Activated CD4-positive, CD25-positive, alpha-beta regulatory T cell treated with anti-CD3 and anti-CD28 coated beads, Interleukin-2, amount 50 U/mL, for 24 hours (primary cell): Measurements from ENCODE around the gene EPM2AIP1.
A peak's percentile ranks its signal among the peaks of the same experiment; 100 is the strongest.
"Not testable (repeated sequence)": the region's sequence is repeated elsewhere in the genome, so short reads cannot be mapped to it uniquely, and the experiment has no call there.

ENCODE experiments used
- ATAC-seq, 2 donors: fragments of 150-1000 bp; cut with Tn5 transposase; one replicate each; pipeline ENCODE4 v1.10.0; 2021; ENCODE audit warnings: mild to moderate bottlenecking in 1 of 2, moderate library complexity in 1 of 2

Gene EPM2AIP1

DNA sequence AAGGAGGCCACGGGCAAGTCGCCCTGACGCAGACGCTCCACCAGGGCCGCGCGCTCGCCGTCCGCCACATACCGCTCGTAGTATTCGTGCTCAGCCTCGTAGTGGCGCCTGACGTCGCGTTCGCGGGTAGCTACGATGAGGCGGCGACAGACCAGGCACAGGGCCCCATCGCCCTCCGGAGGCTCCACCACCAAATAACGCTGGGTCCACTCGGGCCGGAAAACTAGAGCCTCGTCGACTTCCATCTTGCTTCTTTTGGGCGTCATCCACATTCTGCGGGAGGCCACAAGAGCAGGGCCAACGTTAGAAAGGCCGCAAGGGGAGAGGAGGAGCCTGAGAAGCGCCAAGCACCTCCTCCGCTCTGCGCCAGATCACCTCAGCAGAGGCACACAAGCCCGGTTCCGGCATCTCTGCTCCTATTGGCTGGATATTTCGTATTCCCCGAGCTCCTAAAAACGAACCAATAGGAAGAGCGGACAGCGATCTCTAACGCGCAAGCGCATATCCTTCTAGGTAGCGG lies at the start of gene EPM2AIP1:
Gene EPM2AIP1, minus strand, starts transcription at position 326 of the 520 bp plus-strand sequence. Its CDS starts 54 bp downstream, at position 272.
- peak; percentile 87 to 90 for ATAC-seq

DNA sequence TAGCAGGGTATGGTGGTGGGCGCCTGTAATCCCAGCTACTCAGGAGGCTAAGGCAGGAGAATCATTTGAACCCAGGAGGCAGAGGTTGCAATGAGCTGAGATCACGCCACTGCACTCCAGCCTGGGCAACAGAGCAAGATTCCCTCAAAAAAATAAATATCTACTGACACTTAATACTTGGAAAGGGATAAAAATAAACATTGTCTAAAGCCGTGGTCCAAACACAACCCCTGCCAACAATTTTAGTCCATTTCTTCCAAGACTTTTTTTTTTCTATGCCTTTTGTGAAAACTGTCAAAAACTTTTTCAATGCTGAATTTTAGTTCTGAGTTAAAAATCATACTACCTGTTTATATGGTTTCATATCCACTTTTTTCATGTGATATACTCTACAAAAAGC lies 49.8 kb upstream of the EPM2AIP1 start:
- not testable (repeated sequence) for ATAC-seq

DNA sequence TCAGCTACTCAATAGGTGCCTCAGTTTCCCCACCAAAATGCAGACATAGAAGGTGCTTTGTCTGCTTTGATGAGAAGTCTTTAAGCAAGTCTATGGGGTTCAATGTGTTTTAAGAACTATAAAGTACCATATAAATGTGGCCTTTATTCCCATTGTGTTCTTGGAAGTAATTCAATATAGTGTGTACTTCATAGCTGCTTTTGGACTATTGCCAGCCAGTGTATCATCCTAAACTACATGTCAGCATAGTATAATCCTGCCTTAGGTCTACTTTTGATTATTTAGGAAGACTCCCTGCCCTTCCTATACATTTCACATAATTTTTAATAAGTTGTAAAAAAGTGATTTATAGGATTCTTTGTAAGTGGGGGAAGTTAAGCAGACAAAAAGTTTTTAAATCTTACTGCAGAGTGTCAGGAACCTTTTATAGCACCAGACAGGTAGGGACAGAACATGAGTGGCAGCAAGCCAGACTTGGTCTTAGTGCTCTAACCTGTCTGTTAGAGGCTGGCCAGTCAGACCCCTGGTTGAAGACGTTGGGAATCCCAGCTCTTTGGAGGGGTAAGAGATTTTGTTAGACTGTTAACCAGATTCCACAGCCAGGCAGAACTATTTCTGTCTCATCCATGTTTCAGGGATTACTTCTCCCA lies 48.7 kb upstream of the EPM2AIP1 start:
- ATAC-seq = no peak

DNA sequence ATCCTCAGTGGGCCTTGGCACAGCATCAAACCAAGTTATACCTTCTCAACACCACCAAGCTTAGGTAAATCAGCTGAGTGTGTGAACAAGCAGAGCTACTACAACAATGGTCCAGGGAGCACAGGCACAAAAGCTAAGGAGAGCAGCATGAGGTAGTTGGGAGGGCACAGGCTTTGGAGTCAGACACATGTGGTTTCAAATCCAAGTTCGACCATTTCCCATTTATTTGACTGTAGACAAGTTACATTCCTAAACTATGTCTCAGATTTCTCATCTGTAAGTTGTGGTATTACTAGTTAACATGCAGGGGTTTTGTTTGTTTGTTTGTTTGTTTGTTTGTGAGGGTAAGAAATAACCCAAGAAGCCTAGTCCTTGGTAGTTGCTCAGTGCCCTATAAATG lies 47.3 kb upstream of the EPM2AIP1 start:
- ATAC-seq = no peak

DNA sequence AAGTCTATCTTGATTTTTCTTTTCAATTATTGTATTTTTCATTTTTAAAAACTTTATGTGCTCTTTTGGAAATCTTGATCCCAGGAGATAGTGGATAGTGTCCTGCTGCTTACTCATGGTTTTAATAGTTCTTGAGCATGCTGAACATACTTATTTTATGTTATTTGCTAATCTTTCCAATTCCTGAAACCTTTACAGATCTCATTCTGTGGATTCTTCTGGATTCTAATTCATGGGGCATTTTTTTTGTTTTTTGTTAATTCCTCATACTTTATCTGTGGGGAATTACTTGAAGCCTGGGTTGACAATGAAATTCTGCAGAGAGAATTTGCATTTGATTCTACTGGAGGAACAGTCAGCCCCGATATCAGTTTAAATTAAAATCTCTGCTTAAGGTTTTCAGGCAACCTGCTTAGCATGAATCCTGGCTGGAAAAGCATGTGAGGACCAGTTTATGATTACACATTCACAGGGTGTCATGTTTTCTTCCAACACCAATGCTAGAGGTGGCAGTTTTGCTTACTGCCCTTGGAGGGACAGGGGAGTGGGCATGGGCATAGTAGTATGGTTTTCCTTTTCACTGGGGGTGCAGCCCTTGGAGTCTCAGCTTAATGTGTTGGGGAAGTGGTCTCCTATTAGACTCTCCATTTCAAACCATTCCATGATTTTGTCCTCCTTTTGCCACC lies 46.4 kb upstream of the EPM2AIP1 start:
- ATAC-seq = no peak

DNA sequence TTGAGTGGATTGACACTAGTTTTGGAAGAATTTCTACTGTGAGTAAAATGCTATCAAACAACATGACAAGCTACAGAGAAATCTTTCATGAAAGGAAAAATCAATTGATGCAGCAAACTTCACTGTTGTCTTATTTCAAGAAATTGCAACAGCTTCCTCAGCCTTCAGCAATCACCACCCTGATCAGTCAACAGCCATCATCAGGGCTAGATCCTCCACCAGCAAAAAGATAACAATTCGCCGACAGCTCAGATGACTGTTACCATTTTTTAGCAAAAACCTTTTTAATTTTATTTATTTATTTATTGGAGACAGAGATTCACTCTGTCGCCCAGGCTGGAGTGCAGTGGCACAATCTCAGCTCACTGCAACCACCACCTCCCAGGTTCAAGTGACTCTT lies 44.4 kb upstream of the EPM2AIP1 start:
- ATAC-seq = no peak

DNA sequence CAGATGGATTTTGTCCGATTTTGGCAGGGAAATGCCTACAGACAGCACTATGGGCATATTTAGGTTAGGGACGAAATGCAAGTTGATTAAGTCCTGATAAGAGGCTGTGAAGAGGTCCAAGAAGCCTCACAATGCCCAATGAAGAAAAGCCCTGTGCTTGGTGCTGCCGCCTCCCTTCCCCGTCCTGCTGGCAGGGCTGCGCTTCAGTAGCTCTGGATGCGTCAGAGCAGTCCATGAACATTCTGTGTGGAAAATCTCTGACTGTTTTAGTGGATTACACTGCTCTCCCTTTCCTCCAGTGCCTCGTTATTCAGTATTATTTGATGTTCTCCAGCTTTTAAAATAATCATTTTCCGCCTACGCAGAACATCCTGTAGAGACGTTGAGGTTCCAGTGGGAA lies 40.0 kb upstream of the EPM2AIP1 start:
- no peak for ATAC-seq

DNA sequence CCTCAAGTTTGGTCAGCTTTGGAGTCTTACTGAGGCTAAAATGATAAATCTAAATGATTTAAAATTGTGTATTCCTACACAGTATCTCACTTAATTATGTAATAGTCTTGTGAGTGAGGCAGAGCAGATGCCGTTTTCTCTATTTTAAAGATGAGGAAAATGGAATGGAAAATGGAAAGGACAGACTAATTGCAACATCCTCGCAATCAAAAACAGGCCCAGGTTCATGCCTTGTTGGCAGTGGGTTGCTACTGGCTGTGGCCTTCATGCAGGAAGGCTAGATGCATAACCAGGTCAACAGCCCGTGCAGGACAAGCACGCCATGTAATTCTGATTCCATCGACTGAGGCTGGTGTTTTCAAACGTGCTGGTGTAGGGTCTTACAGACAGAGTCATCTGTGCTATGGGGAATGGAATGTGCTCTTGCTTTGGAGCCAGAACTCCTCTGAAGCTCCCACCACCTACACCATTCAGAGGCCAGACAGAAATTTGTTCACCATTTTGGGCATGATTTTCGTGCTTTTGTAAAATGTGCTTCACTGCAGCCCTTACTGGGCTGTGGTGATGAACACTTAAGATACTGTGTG lies 38.3 kb upstream of the EPM2AIP1 start:
- no peak for ATAC-seq

DNA sequence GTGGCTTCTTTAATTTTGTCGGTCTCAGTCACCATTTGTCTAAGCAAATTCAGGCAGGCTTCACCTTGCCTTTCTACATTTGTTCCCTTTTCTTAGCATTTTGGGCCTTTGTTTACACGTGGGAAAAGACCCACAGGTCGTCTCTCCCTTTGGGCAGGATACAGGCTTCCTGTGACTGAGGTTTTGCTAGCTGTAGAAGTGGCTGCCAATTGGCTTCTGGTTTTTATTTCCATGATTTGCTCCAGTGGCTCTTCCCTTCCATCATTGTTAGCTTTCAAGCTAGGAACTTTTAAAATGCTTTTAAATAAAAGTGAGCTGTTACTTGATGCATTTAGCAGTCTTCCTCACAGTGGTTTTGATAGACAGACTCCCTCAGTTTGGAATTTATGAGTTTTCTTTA lies 37.7 kb upstream of the EPM2AIP1 start:
- ATAC-seq = no peak

DNA sequence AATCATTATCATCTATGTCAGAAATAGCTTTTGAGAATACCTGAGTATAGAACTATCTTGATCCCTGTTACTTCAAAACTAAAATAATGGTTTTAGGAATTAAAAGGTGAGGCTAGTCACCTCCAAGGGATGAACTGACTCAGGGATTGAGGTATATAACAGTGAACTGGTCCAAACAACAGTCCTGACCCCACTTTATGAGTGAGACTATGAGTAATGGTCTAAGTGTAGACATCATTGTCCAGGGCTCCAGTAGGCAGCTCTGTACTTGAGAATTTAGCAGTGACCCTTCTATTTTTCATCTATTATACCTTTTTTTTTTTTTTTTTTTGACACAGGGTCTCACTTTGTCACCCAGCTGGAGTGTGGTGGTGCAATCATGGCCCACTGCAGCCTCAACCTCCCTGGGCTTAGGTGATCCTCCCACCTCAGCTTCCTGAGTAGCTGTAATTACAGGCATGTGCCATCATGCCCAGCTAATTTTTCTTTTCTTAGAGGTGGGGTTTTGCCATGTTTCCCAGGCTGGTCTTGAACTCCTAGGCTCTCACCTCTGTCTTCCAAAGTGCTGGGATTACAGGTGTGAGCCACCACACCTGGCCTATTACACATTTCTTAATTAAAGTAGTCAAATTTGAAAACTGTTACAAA lies 36.7 kb upstream of the EPM2AIP1 start:
- no peak for ATAC-seq

DNA sequence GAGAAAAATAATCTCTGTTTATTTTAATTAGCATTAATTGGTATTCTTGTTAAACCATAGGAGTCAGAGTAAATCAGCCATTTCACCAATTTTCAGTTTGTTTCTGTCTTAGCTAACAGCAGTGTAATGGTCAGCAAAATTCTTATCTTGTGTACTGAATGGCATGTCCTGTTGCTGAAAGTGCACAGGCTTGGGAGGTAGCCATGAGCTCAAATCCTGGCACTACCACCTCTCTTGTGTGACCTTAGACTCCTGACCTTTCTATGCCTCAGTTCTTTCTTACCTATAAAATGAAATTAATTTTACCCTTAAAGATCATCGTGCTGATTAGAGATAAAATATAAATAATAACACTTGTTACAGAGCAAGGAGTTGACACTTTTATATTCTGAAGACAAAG lies 36.2 kb upstream of the EPM2AIP1 start:
- no peak for ATAC-seq

DNA sequence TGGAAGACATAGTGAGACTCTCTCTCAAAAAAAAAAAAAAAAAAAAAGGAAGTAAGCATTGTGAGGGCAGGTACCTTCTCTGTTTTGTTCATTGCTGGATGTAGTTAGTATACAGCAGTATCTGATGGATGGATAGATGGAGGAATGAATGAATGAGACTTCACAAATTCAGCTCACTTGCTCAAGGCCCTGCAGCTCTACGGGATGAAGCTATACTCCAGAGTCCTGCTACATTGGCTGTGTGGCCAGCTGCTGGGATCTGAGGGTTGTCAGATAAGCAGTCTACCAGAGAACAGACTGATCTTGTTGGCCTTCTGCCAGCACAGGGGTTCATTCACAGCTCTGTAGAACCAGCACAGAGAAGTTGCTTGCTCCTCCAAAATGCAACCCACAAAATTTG lies 35.4 kb upstream of the EPM2AIP1 start:
- ATAC-seq = no peak

DNA sequence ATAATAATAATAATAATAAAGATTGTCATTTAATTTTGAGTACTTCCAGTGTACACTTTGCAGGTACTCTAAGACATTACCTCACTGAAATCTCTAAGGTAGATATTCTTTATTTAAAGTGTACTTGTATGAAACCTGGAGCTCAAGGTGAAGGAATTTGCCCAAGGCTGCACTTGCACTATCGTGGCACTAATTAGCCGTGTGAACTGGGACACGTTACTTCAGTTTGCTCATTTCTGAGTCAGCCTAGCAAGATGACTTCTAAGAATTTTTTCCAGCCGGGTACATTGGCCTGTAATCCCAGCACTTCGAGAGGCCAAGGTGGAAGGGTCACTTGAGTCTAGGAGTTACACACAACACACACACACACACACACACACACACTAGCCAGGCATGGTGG lies 33.9 kb upstream of the EPM2AIP1 start:
- ATAC-seq = no peak

DNA sequence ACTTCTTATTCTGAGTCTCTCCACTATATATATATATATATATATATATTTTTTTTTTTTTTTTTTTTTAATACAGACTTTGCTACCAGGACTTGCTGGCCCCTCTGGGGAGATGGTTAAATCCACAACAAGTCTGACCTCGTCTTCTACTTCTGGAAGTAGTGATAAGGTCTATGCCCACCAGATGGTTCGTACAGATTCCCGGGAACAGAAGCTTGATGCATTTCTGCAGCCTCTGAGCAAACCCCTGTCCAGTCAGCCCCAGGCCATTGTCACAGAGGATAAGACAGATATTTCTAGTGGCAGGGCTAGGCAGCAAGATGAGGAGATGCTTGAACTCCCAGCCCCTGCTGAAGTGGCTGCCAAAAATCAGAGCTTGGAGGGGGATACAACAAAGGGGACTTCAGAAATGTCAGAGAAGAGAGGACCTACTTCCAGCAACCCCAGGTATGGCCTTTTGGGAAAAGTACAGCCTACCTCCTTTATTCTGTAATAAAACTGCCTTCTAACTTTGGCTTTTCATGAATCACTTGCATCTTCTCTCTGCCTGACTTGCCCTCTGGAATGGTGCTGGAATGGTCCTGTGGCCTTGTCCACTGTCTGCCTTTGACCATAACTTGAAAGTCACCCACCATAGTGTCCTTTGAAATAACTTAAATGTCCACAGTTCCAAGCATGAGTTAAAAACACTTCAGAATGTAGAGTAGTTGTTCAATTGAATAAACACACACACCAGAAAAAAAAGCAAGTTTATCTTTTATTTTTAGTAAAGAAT lies 32.8 kb upstream of the EPM2AIP1 start:
- no peak for ATAC-seq

DNA sequence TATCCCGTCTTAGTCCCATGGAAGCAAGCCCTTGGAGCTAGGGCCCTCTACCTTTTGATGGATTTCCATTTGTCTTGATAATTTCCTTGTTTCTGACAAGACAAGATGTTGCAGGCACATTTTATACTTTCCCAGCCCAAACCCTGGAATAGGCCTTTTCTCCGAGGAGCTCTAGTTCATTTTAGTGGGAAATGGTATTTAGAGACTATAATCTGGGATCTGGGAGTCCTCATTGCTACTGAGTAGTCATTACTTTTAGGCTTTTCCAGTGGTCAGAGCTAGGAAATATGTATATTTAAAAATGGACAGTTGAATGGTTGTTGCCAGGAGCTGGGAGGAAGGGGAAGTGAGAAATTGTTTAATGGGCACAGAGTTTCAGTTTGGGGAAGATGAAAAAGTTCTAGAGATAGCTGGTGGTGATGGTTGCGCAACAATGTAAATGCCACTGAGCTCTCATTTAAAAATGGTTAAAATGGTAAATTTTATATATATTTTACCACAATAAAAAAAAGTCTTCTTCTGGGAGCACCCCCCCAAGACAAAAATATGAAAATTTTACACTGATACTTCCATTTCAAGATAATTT lies 32.0 kb upstream of the EPM2AIP1 start:
- ATAC-seq = no peak

DNA sequence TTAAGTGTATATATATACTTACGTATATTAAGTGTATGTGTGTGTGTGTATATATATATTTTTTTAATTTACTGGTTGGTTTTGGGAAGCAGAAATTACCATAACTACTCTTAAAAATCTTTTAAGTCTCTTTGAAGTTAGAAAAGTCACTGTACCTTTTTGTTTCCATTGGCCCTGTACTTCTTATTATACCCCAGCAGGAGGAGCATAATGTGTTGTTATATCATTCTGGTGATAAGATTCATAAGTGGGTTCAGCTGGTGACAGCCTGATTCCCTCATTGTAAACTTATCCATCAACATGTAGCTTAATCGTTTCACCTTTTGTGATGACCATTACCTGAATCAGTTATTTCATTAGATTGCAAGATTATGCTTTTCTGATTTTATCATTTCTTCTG lies 31.2 kb upstream of the EPM2AIP1 start:
- no peak for ATAC-seq

DNA sequence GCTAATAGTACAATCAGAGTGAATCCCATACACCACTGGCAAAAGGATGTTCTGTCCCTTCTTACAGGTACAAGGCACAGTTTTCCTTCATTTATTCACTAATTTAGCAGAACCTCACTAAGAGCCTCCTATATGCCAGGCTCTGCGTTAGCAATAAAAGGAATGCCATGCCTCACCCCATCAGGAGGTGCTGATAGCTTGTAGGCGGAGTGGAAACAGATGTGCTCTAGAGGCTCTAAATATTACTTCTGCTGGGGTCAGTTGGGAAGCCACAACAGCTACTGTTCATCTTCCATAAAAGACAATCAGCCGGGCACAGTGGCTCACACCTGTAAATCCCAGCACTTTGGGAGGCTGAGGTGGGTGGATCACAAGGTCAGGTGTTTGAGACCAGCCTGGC lies 24.8 kb upstream of the EPM2AIP1 start:
- ATAC-seq = no peak

DNA sequence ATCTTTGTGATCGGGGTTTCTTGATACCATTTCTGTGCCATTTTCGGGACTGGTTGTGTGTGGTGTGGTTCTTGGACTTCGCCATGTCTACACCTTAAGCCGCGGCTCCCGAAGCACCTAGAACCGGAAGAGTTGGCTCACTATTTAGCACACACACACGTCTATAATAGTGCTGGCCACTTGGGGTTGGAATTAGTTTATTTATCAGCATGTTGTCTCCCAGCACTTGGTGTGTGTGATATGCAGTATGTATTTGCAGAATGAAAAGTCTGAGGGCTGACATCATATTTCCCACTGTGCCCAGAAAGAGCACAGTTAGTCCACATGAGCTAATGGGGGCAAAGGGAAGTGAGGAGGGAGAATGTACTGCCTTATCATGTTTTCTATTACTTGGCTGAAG lies 24.0 kb upstream of the EPM2AIP1 start:
- ATAC-seq = no peak

DNA sequence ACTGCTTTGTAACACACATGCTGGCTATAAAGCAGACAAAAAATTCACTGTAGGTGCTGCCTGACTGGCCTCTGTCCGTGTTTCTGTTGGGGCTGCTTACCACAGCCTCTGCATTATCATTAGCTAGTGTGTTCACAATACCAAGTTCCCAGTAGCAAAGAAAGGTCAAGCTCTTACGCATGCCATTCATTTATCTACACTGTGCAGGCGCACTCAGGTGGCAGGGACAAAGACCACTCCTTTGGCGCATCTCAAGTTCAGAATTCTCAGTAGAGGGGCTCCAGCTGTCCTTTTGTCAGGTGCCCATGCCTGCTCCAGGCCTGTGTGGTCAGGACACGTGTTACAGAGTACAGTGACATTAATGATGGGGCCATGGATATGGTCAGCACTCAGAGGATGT lies 22.7 kb upstream of the EPM2AIP1 start:
- ATAC-seq = no peak

DNA sequence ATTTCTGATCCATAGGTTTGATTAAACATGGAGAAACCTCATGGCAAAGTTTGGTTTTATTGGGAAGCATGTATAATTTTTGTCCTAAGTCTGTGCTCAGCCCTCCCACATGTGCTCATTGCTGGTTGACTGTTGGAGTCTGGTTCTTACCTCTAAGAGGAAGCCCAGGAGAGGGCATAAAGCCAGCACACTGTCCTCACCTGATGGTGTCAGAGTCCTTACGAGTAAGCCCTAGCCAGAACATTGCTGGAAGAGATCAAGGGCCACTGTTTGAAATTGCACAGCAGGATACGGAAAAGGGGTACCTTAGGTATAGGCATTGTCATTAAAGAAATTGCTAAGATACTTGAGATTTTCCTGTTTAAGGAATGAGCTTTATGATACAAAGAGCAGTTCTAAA lies 21.7 kb upstream of the EPM2AIP1 start:
- ATAC-seq = no peak

DNA sequence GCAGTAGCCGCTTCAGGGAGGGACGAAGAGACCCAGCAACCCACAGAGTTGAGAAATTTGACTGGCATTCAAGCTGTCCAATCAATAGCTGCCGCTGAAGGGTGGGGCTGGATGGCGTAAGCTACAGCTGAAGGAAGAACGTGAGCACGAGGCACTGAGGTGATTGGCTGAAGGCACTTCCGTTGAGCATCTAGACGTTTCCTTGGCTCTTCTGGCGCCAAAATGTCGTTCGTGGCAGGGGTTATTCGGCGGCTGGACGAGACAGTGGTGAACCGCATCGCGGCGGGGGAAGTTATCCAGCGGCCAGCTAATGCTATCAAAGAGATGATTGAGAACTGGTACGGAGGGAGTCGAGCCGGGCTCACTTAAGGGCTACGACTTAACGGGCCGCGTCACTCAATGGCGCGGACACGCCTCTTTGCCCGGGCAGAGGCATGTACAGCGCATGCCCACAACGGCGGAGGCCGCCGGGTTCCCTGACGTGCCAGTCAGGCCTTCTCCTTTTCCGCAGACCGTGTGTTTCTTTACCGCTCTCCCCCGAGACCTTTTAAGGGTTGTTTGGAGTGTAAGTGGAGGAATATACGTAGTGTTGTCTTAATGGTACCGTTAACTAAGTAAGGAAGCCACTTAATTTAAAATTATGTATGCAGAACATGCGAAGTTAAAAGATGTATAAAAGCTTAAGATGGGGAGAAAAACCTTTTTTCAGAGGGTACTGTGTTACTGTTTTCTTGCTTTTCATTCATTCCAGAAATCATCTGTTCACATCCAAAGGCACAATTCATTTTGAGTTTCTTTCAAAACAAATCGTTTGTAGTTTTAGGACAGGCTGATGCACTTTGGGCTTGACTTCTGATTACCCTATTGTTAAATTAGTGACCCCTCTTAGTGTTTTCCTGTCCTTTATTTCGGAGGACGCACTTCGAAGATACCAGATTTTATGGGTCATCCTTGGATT lies 674 bp upstream of the EPM2AIP1 start, which contains the start of gene MLH1:
Gene MLH1, plus strand, starts transcription at position 193 of the 958 bp plus-strand sequence. Its CDS starts 30 bp downstream, at position 223.
- peak; percentile 90 to 93 for ATAC-seq
